Measurements from ENCODE around the gene AGRN. TPM values are rescaled to one million over a fixed set of nuclear protein-coding genes. Genes with fewer than 3 reads are reported as not detected.
A peak's percentile ranks its signal among the peaks of the same experiment; 100 is the strongest.
"Not testable (repeated sequence)": the region's sequence is repeated elsewhere in the genome, so short reads cannot be mapped to it uniquely, and the experiment has no call there.

Gene AGRN
- total RNA-seq, 1 donor from 2014 or later = 135 TPM

GRCh38 chr1:1004420-1004779 lies 15.5 kb upstream of the AGRN start:
- Histone ChIP-seq H3K27me3 (peaks cover 10% of the 10 kb centered on the region), H3K4me1 (peaks cover 19% of the 10 kb centered on the region), H3K27ac (no peak overlapping the region), H3K36me3 (no peaks in the 10 kb centered on the region), H3K9me3 (no peaks in the 10 kb centered on the region), H3K4me3 (no peak overlapping the region)
- no peak for DNase-seq
- ATAC-seq = no peak
- no peak for TF ChIP-seq CTCF (IDR thresholded peaks at IDR 0.05)
- intact Hi-C loops (cut with DNase I) = no loop called here

GRCh38 chr1:1004780-1005697 lies 14.9 kb upstream of the AGRN start:
- Histone ChIP-seq H3K27me3 (peaks cover 8% of the 10 kb centered on the region), H3K4me3 (no peak overlapping the region), H3K36me3 (no peaks in the 10 kb centered on the region), H3K9me3 (no peaks in the 10 kb centered on the region), H3K4me1 (peaks cover 17% of the 10 kb centered on the region), H3K27ac (no peak overlapping the region)
- intact Hi-C loops (cut with DNase I) = no loop called here
- peak; percentile 81 for DNase-seq
- TF ChIP-seq CTCF (IDR thresholded peaks at IDR 0.05) = no peak
- ATAC-seq = peak; percentile 66

GRCh38 chr1:1005774-1006304 lies 14.1 kb upstream of the AGRN start:
- peaks cover 5% of the 10 kb centered on the region for H3K27me3 ChIP-seq
- no peak overlapping the region for H3K27ac ChIP-seq
- no peaks in the 10 kb centered on the region for H3K36me3 ChIP-seq
- H3K4me3 ChIP-seq = no peak overlapping the region
- ATAC-seq (no peak), DNase-seq (peak; percentile 57)
- intact Hi-C loops (cut with DNase I) = no loop called here
- no peaks in the 10 kb centered on the region for H3K9me3 ChIP-seq
- no peak for TF ChIP-seq CTCF (IDR thresholded peaks at IDR 0.05)
- peaks cover 17% of the 10 kb centered on the region for H3K4me1 ChIP-seq

- Histone ChIP-seq H3K9me3 (no peaks in the 10 kb centered on the region), H3K4me1 (peaks cover 14% of the 10 kb centered on the region), H3K4me3 (no peak overlapping the region), H3K27me3 (no peaks in the 10 kb centered on the region), H3K27ac (no peak overlapping the region), H3K36me3 (no peaks in the 10 kb centered on the region)
- ATAC-seq (no peak), DNase-seq (peak; percentile 61)
- TF ChIP-seq CTCF (IDR thresholded peaks at IDR 0.05) = no peak
- intact Hi-C loops (cut with DNase I) = no loop called here
Measured at GRCh38 chr1:1006305-1007159, 13.4 kb upstream of the AGRN start.

GRCh38 chr1:1010131-1010530 lies 9.8 kb upstream of the AGRN start:
- DNase-seq; H3K36me3 ChIP-seq; H3K9me3 ChIP-seq; intact Hi-C loops (cut with DNase I); H3K4me3 ChIP-seq; H3K27me3 ChIP-seq; H3K27ac ChIP-seq; ATAC-seq: not testable (repeated sequence)
- H3K4me1 ChIP-seq = peaks cover 22% of the 10 kb centered on the region

All from upper lobe of right lung (tissue), 1 donor.